HCT116 (cell line): Measurements from ENCODE around the gene ASIC1. TPM values are rescaled to one million over a fixed set of nuclear protein-coding genes. Genes with fewer than 3 reads are reported as not detected.

Experiments
- ATAC-seq: fragments of 200-7000 bp; cut with Tn5 transposase; 2 replicates; pipeline ENCODE4 v1.9.1; 2020; ENCODE audit warnings: mild to moderate bottlenecking, moderate library complexity
- BruUV-seq: library from RNA; stranded (reverse); fragments of 400-500 nt; replicated peaks from 2 replicates; lab custom pipeline; 2021; lab: Mats Ljungman, UMichigan
- CTCF ChIA-PET: fragments of 300-600 bp; sonication (Branson Sonifier 250); formaldehyde crosslinking; loops from one replicate; lab custom pipeline; 2021; ENCODE audit warnings: antibody characterized with exemption; lab: Charles Lee
- POLR2A ChIA-PET: fragments of 300-600, 350-600 bp; sonication (Branson Sonifier 250); formaldehyde crosslinking; loops from one replicate; lab custom pipeline; 2021; ENCODE audit warnings: antibody characterized with exemption; lab: Charles Lee
- RAD21 ChIA-PET, 2 experiments: fragments of 300-600 bp; sonication (Branson Sonifier 250); formaldehyde crosslinking; loops; one replicate each; lab custom pipeline; 2023; ENCODE audit warnings: low total read pairs in 2 of 2; ENCODE audit not compliant: uncharacterized antibody in 2 of 2, unreplicated experiment in 2 of 2, low non-redundant PET in 1 of 2; lab: Charles Lee
- DNase-seq: peaks from one replicate; pipeline ENCODE4 v3.0.0-alpha.2; 2010; ENCODE audit warnings: low read depth, low spot score
- H2AFZ ChIP-seq: fragments of 200-600 bp; shearing (Covaris generic), sonication (generic); 2 replicates; pipeline ENCODE4 v1.6.1; 2017; ENCODE audit warnings: low read depth, mixed run types, mixed read lengths, antibody characterized with exemption, low read length; ENCODE audit not compliant: poor library complexity, severe bottlenecking
- H3K27ac ChIP-seq: 2 replicates; pipeline ENCODE4 v1.5.1; 2012; ENCODE audit warnings: low read depth, low read length
- H3K27me3 ChIP-seq: fragments of 200-600 bp; sonication (generic); 2 replicates; pipeline ENCODE4 v1.6.1; 2016; ENCODE audit warnings: mixed run types, low read length, mixed read lengths; ENCODE audit not compliant: insufficient read depth
- H3K36me3 ChIP-seq, 2 experiments: fragments of 200-500 bp in 1 of 2; fragments of 200-600 bp in 1 of 2; sonication (Bioruptor generic) in 1 of 2; sonication (generic) in 1 of 2; 2 replicates each; pipeline versions ENCODE4 v1.5.1 to v1.6.1; 2014 to 2016; ENCODE audit warnings: low read length in 2 of 2, inconsistent platforms in 1 of 2, mixed read lengths in 1 of 2, mixed run types in 1 of 2; ENCODE audit not compliant: insufficient read depth in 2 of 2, control insufficient read depth in 1 of 2
- H3K4me1 ChIP-seq, 2 experiments: fragments of 200-600 bp in 1 of 2; sonication (generic) in 1 of 2; 2 replicates each; pipeline versions ENCODE4 v1.5.1 to v1.6.1; 2012 to 2017; ENCODE audit warnings: low read length in 2 of 2, inconsistent platforms in 1 of 2, mild to moderate bottlenecking in 1 of 2, mixed read lengths in 1 of 2, mixed run types in 1 of 2, moderate library complexity in 1 of 2; ENCODE audit not compliant: insufficient read depth in 2 of 2, control insufficient read depth in 1 of 2
- H3K4me2 ChIP-seq: fragments of 200-600 bp; sonication (generic); 2 replicates; pipeline ENCODE4 v1.6.1; 2017; ENCODE audit warnings: mixed run types, low read length, mixed read lengths
- H3K4me3 ChIP-seq, 2 experiments: fragments of 200-600 bp in 1 of 2; sonication (generic) in 1 of 2; replicated peaks in 1 of 2; 2 replicates each; pipeline ENCODE4 v1.5.1; 2011 to 2016; ENCODE audit warnings: low read length in 2 of 2, control low read depth in 1 of 2, low read depth in 1 of 2, mild to moderate bottlenecking in 1 of 2, mixed read lengths in 1 of 2, mixed run types in 1 of 2
- H3K79me2 ChIP-seq: fragments of 200-600 bp; sonication (generic); 2 replicates; pipeline ENCODE4 v1.6.1; 2017; ENCODE audit warnings: mild to moderate bottlenecking, mixed run types, low read length, moderate library complexity, mixed read lengths; ENCODE audit not compliant: insufficient read depth
- H3K9ac ChIP-seq: fragments of 200-600 bp; sonication (generic); 2 replicates; pipeline ENCODE4 v1.6.1; 2016; ENCODE audit warnings: low read length, mixed read lengths
- H3K9me2 ChIP-seq: fragments of 200-600 bp; sonication (generic), shearing (Covaris generic); 2 replicates; pipeline ENCODE4 v1.6.1; 2017; ENCODE audit warnings: mixed run types, mild to moderate bottlenecking, moderate library complexity; ENCODE audit not compliant: insufficient read depth
- H3K9me3 ChIP-seq, 2 experiments: fragments of 200-500 bp in 1 of 2; fragments of 200-600 bp in 1 of 2; sonication (Bioruptor generic) in 1 of 2; sonication (generic) in 1 of 2; 2 replicates each; pipeline ENCODE4 v1.6.1; 2014 to 2017; ENCODE audit warnings: low read length in 2 of 2, mixed read lengths in 2 of 2, inconsistent platforms in 1 of 2, low read depth in 1 of 2, mild to moderate bottlenecking in 1 of 2, mixed run types in 1 of 2, moderate library complexity in 1 of 2; ENCODE audit not compliant: control insufficient read depth in 1 of 2, insufficient read depth in 1 of 2
- H4K20me1 ChIP-seq: fragments of 200-600 bp; sonication (generic), shearing (Covaris generic); 2 replicates; pipeline ENCODE4 v1.6.1; 2017; ENCODE audit warnings: mixed run types, mild to moderate bottlenecking, moderate library complexity; ENCODE audit not compliant: insufficient read depth
- CBX3 ChIP-seq: IDR thresholded peaks from 2 replicates; pipeline ENCODE4 v1.6.1; 2012; ENCODE audit warnings: low read depth
- CEBPB ChIP-seq: IDR thresholded peaks from 2 replicates; pipeline ENCODE4 v1.6.1; 2012; ENCODE audit warnings: low read depth
- EGR1 ChIP-seq: IDR thresholded peaks from 2 replicates; pipeline ENCODE4 v1.6.1; 2012; ENCODE audit warnings: low read depth
- MAX ChIP-seq: IDR thresholded peaks from 2 replicates; pipeline ENCODE4 v1.6.1; 2012
- SP1 ChIP-seq: IDR thresholded peaks from 2 replicates; pipeline ENCODE4 v1.6.1; 2012; ENCODE audit warnings: low read depth
- TCF7L2 ChIP-seq: IDR thresholded peaks from 2 replicates; pipeline ENCODE4 v1.7.0; 2011; ENCODE audit warnings: borderline replicate concordance, inconsistent platforms; ENCODE audit not compliant: insufficient read depth, insufficient read length; ENCODE audit errors: extremely low read depth
- YY1 ChIP-seq: IDR thresholded peaks from 2 replicates; pipeline ENCODE4 v1.6.1; 2011; ENCODE audit warnings: low read length, low read depth, moderate library complexity, mild to moderate bottlenecking; ENCODE audit not compliant: insufficient replicate concordance; ENCODE audit errors: extremely low read depth
- ZBTB33 ChIP-seq: IDR thresholded peaks from 2 replicates; pipeline ENCODE4 v1.6.1; 2011; ENCODE audit warnings: mild to moderate bottlenecking, low read length, moderate library complexity; ENCODE audit not compliant: insufficient replicate concordance; ENCODE audit errors: extremely low read depth
- ZNF274 ChIP-seq: fragments of 200-500 bp; sonication (Bioruptor generic); IDR thresholded peaks from 2 replicates; pipeline ENCODE4 v1.6.1; 2014; ENCODE audit warnings: mild to moderate bottlenecking, low read depth, low read length, inconsistent platforms
- intact Hi-C: fragments of 100-400 bp; cut with micrococcal nuclease; formaldehyde crosslinking; loops from 2 replicates; pipeline ENCODE4 v1.10.0; 2022
- total RNA-seq: library from RNA; stranded (reverse); gene quantifications from one replicate; pipeline ENCODE4 v1.2.1, GENCODE V29; 2021; ENCODE audit not compliant: unreplicated experiment

Gene ASIC1
- total RNA-seq, 1 experiment from 2014 or later = 28.9 TPM

GRCh38 chr12:50075808-50076170 is 18.4 kb downstream of the ASIC1 start:
- CTCF ChIA-PET = interaction anchor here (1.0 to 1.4 kb wide), 3 partner anchors 9 to 100 kb away, joined by 3 to 6 read pairs (median 4); partner anchors contain the start of gene SMARCD1
- TF ChIP-seq ZBTB33 (no peak), SP1 (no peak), TCF7L2 (no peak)
- TF ChIP-seq, all 23 proteins: peak for 0
- intact Hi-C loops = loop anchor here (1.0 kb wide), 1 partner anchor 100 kb away; no protein-coding TSS in a partner anchor
- H3K79me2 ChIP-seq = no peaks in the 10 kb centered on the region
- H3K4me2 ChIP-seq = 0 out of 2 replicates have a peak overlapping the region, but pooled peaks have one; percentile 1
- no TSS peak for BruUV-seq
- no peaks in the 10 kb centered on the region for H3K9me2 ChIP-seq
- no peak overlapping the region for H2AFZ ChIP-seq
- DNase-seq (no peak), ATAC-seq (no peak)
- 0 out of 4 replicates have a peak, but pooled peaks cover 0 to 2% of the 10 kb centered on the region in 2 experiments for H3K36me3 ChIP-seq
- RAD21 ChIA-PET = no interaction called here
- no peak overlapping the region for H3K9ac ChIP-seq
- no peaks in the 10 kb centered on the region; the same call in 1 of the 2 replicates for H4K20me1 ChIP-seq
- no peaks in the 10 kb centered on the region for H3K27me3 ChIP-seq
- H3K27ac ChIP-seq = no peak overlapping the region
- no peak overlapping the region for H3K4me3 ChIP-seq
- POLR2A ChIA-PET = no interaction called here
- H3K9me3 ChIP-seq = no peaks in the 10 kb centered on the region
- peaks cover 0 to 9% of the 10 kb centered on the region in 2 experiments; a peak in 1 of 4 replicates for H3K4me1 ChIP-seq

GRCh38 chr12:50077099-50077498 is 19.7 kb downstream of the ASIC1 start:
- intact Hi-C loops = no loop called here
- TF ChIP-seq YY1 = no peak
- TF ChIP-seq CEBPB = no peak
- TF ChIP-seq CBX3 = no peak
- no peak for TF ChIP-seq ZNF274
- no peak for TF ChIP-seq EGR1
- TF ChIP-seq MAX = no peak
- H3K27me3 ChIP-seq = no peaks in the 10 kb centered on the region
- no peak overlapping the region for H3K9ac ChIP-seq
- no TSS peak for BruUV-seq
- H3K9me3 ChIP-seq = no peaks in the 10 kb centered on the region
- no peak overlapping the region for H3K27ac ChIP-seq
- RAD21 ChIA-PET = no interaction called here
- POLR2A ChIA-PET = no interaction called here
- no peaks in the 10 kb centered on the region for H3K79me2 ChIP-seq
- CTCF ChIA-PET = interaction anchor here (1.4 kb wide), 1 partner anchor 8 kb away, joined by 6 read pairs; the partner anchor contains the start of gene SMARCD1
- peaks cover 0 to 9% of the 10 kb centered on the region in 2 experiments; a peak in 1 of 4 replicates for H3K4me1 ChIP-seq
- no peak overlapping the region for H3K4me3 ChIP-seq
- H3K9me2 ChIP-seq = no peaks in the 10 kb centered on the region
- no peak for ATAC-seq
- no peak for DNase-seq
- H2AFZ ChIP-seq = no peak overlapping the region
- 0 out of 4 replicates have a peak, but pooled peaks cover 0 to 2% of the 10 kb centered on the region in 2 experiments for H3K36me3 ChIP-seq
- H4K20me1 ChIP-seq = no peaks in the 10 kb centered on the region; the same call in 1 of the 2 replicates
- no peak overlapping the region for H3K4me2 ChIP-seq
